Activated naive CD4-positive, alpha-beta T cell treated with anti-CD3 and anti-CD28 coated beads, Interleukin-2, amount 10 ng/mL, durations not matched to agents 7 days and 5 days (primary cell): Measurements from ENCODE around the gene FRAT2.
A peak's percentile ranks its signal among the peaks of the same experiment; 100 is the strongest.

Source experiments
- CTCF ChIA-PET: fragments of 350-600 bp; sonication (Branson Sonifier 250); formaldehyde crosslinking; loops from one replicate; lab custom pipeline; 2021; ENCODE audit warnings: antibody characterized with exemption; lab: Charles Lee
- DNase-seq: peaks from one replicate; pipeline ENCODE4 v3.0.0-alpha.2; 2020
- H3K27ac Mint-ChIP-seq: one replicate; pipeline ENCODE4 v1.8.0; 2021; ENCODE audit warnings: mild to moderate bottlenecking, moderate library complexity, mixed read lengths
- H3K27me3 Mint-ChIP-seq: one replicate; pipeline ENCODE4 v1.8.0; 2021; ENCODE audit warnings: mild to moderate bottlenecking, mixed read lengths
- H3K36me3 Mint-ChIP-seq: one replicate; pipeline ENCODE4 v1.8.0; 2021; ENCODE audit warnings: mixed read lengths
- H3K4me1 Mint-ChIP-seq: one replicate; pipeline ENCODE4 v1.8.0; 2021; ENCODE audit warnings: mixed read lengths
- H3K4me3 Mint-ChIP-seq: one replicate; pipeline ENCODE4 v1.8.0; 2021; ENCODE audit warnings: mild to moderate bottlenecking, moderate library complexity, mixed read lengths
- H3K9me3 Mint-ChIP-seq: one replicate; pipeline ENCODE4 v1.8.0; 2021; ENCODE audit warnings: mixed read lengths

The FRAT2 gene

GRCh38 chr10:97327348-97328294 is 6.9 kb downstream of the FRAT2 start:
- Mint-ChIP-seq H3K36me3 (peaks cover 19% of the 10 kb centered on the region), H3K4me3 (no peak overlapping the region), H3K27me3 (peaks cover 4% of the 10 kb centered on the region), H3K4me1 (peaks cover 54% of the 10 kb centered on the region), H3K27ac (peak overlapping the region; percentile 47), H3K9me3 (no peaks in the 10 kb centered on the region)
- CTCF ChIA-PET, result interaction anchor here (0.6 kb wide), 2 partner anchors 73 to 118 kb away, joined by 3 read pairs; no protein-coding TSS in a partner anchor
- DNase-seq, result no peak

DNA sequence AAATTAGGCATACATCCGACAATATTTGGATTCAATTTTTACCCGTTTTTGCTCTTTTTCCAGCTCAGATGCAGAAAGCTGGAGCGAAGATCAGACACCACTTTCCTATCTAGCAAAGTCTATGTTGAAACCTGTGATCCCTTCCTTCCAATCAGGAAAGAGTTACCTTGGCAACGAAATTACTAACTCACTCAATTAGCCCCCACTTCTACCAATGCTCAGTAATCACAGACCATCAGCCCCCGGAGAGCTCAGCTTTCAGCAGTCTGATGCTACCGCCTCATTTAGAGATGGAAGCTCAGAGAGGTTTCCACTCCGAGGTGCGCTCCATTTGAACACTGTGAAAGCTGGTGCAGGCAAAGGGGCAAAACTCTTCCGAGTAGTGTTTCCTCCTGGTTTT is 8.8 kb downstream of the FRAT2 start:
- Mint-ChIP-seq H3K27ac (no peak overlapping the region), H3K9me3 (no peaks in the 10 kb centered on the region), H3K27me3 (peaks cover 9% of the 10 kb centered on the region), H3K36me3 (peaks cover 14% of the 10 kb centered on the region), H3K4me3 (no peak overlapping the region), H3K4me1 (peaks cover 49% of the 10 kb centered on the region)
- CTCF ChIA-PET, result interaction anchor here (1.0 to 1.2 kb wide), 2 partner anchors 11 to 47 kb away, joined by 3 to 4 read pairs; no protein-coding TSS in a partner anchor
- no peak for DNase-seq

- Mint-ChIP-seq H3K27me3 (peaks cover 14% of the 10 kb centered on the region), H3K9me3 (no peaks in the 10 kb centered on the region), H3K4me3 (no peak overlapping the region), H3K36me3 (peaks cover 5% of the 10 kb centered on the region), H3K27ac (no peak overlapping the region), H3K4me1 (peaks cover 48% of the 10 kb centered on the region)
- CTCF ChIA-PET, result interaction anchor here (0.6 kb wide), 1 partner anchor 26 kb away, joined by 3 read pairs; no protein-coding TSS in a partner anchor
- no peak for DNase-seq
Measured at GRCh38 chr10:97323501-97323900, 11.0 kb downstream of the FRAT2 start.

GRCh38 chr10:97321804-97322190 is 12.7 kb downstream of the FRAT2 start:
- Mint-ChIP-seq H3K9me3 (no peaks in the 10 kb centered on the region), H3K27ac (no peak overlapping the region), H3K4me1 (peaks cover 35% of the 10 kb centered on the region), H3K4me3 (peak overlapping the region; percentile 81), H3K27me3 (peaks cover 17% of the 10 kb centered on the region), H3K36me3 (peaks cover 3% of the 10 kb centered on the region)
- DNase-seq, result no peak
- CTCF ChIA-PET, result interaction anchor here (1.0 to 1.9 kb wide), 2 partner anchors 12 to 43 kb away, joined by 4 to 7 read pairs; partner anchors contain the start of gene FRAT2

DNA sequence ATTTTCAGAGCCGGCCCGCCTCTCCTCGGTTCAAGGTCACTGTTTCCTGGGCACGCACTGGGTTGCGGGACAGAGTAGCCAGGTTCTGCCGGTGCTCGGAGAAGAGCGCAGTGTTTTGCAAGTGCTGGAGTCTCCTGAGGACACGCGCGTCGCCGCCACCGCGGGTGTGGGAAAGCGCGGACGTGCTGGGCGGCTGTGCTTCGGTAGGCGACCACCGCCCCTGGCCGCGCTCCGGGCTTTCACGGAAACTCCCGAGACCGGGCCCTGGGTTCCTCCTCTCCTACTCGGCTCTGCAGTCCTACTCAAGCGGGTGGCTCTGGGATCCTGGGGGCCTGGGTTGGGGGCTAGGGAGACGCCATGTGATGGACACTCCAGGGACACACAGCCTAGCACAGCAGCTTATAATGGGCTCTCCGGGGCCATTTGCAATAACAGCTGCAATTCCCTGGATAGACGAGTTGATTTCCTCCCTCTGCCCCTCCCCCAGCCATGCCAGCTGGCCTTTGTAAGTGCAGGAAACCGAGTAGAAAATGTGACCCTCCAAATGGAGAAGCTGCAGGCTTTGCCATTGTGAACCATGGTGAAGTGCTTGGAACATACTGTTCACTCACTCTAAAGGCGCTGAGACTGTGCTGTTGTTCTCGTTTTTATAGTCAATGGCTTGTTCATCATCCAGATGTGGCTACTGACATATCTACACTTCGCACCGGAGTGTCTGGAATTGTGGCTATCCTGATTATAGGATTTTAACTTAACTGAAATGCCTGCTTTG is 13.3 kb downstream of the FRAT2 start:
- H3K9me3 Mint-ChIP-seq, result no peaks in the 10 kb centered on the region
- peak overlapping the region; percentile 91 for H3K27ac Mint-ChIP-seq
- H3K27me3 Mint-ChIP-seq, result peaks cover 20% of the 10 kb centered on the region
- DNase-seq, result peak; percentile 31
- H3K36me3 Mint-ChIP-seq, result peaks cover 3% of the 10 kb centered on the region
- H3K4me3 Mint-ChIP-seq, result peak overlapping the region; percentile 81
- peaks cover 30% of the 10 kb centered on the region for H3K4me1 Mint-ChIP-seq
- CTCF ChIA-PET, result interaction anchor here (1.0 to 1.9 kb wide), 2 partner anchors 13 to 42 kb away, joined by 4 to 7 read pairs; partner anchors contain the start of gene FRAT2

DNA sequence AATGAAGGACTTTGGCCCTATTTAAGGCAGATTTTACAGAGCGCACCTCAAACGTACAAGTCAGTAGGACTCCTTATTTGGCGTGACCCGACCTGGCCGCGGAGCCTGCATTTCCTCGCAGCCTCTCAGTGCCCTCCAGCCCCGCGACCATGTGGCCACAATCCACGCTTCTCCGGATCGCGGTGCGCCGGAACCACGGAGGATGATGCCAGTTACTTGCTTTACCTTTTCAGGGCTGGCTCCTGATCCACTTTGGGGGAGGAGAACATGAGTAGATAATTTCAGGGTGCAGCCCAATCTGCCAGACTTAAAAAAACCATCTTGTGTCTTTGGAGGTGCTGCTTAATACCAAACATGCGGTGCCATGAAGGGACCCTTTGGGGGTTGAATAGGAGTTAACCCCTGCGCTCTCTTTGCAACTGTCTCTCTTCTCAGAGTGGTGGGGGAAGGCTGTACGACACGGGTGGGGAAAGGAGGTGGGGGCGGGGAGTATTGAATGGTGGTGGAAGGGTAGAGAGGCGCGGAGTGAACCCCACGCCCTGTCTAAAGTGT is 14.0 kb downstream of the FRAT2 start:
- CTCF ChIA-PET, result interaction anchor here (0.9 to 2.6 kb wide), 4 partner anchors 12 to 42 kb away, joined by 3 to 18 read pairs (median 6); no protein-coding TSS in a partner anchor
- H3K4me3 Mint-ChIP-seq, result peak overlapping the region; percentile 81
- peak; percentile 54 for DNase-seq
- peak overlapping the region; percentile 91 for H3K27ac Mint-ChIP-seq
- H3K9me3 Mint-ChIP-seq, result no peaks in the 10 kb centered on the region
- peaks cover 20% of the 10 kb centered on the region for H3K27me3 Mint-ChIP-seq
- peaks cover 27% of the 10 kb centered on the region for H3K4me1 Mint-ChIP-seq
- peaks cover 3% of the 10 kb centered on the region for H3K36me3 Mint-ChIP-seq

- CTCF ChIA-PET, result interaction anchor here (0.9 to 2.6 kb wide), 4 partner anchors 13 to 41 kb away, joined by 3 to 18 read pairs (median 6); no protein-coding TSS in a partner anchor
- Mint-ChIP-seq H3K9me3 (no peaks in the 10 kb centered on the region), H3K4me3 (peak overlapping the region; percentile 81), H3K4me1 (peaks cover 27% of the 10 kb centered on the region), H3K27me3 (peaks cover 20% of the 10 kb centered on the region), H3K36me3 (peaks cover 3% of the 10 kb centered on the region), H3K27ac (peak overlapping the region; percentile 91)
- DNase-seq, result peak; percentile 73
Measured at GRCh38 chr10:97319671-97320479, 14.7 kb downstream of the FRAT2 start.

GRCh38 chr10:97318772-97319651 is 15.5 kb downstream of the FRAT2 start, which contains the start of gene FRAT1:
TSS of gene FRAT1 (plus strand) at chr10:97319271. CDS start at chr10:97319454, 183 bp downstream.
- H3K27me3 Mint-ChIP-seq, result peaks cover 22% of the 10 kb centered on the region
- H3K36me3 Mint-ChIP-seq, result peaks cover 3% of the 10 kb centered on the region
- H3K4me1 Mint-ChIP-seq, result peaks cover 27% of the 10 kb centered on the region
- peak within 1 kb of the TSS; percentile 99 for H3K27ac Mint-ChIP-seq
- H3K9me3 Mint-ChIP-seq, result no peaks in the 10 kb centered on the region
- DNase-seq, result peak; percentile 92
- CTCF ChIA-PET, result interaction anchor here (1.1 to 2.6 kb wide), 2 partner anchors 13 to 37 kb away, joined by 4 to 18 read pairs; no protein-coding TSS in a partner anchor
- H3K4me3 Mint-ChIP-seq, result peak within 1 kb of the TSS; percentile 93

- H3K4me1 Mint-ChIP-seq, result peaks cover 9% of the 10 kb centered on the region
- H3K4me3 Mint-ChIP-seq, result no peak overlapping the region
- no peak overlapping the region for H3K27ac Mint-ChIP-seq
- CTCF ChIA-PET, result interaction anchor here (0.9 to 1.4 kb wide), 2 partner anchors 12 to 36 kb away, joined by 3 read pairs; no protein-coding TSS in a partner anchor
- H3K36me3 Mint-ChIP-seq, result no peaks in the 10 kb centered on the region
- no peak for DNase-seq
- H3K9me3 Mint-ChIP-seq, result no peaks in the 10 kb centered on the region
- peaks cover 22% of the 10 kb centered on the region for H3K27me3 Mint-ChIP-seq
Measured at GRCh38 chr10:97314671-97315070, 19.9 kb downstream of the FRAT2 start.

- Mint-ChIP-seq H3K4me3 (no peak overlapping the region), H3K9me3 (no peaks in the 10 kb centered on the region), H3K36me3 (no peaks in the 10 kb centered on the region), H3K27ac (no peak overlapping the region), H3K27me3 (peaks cover 15% of the 10 kb centered on the region), H3K4me1 (peaks cover under 1% of the 10 kb centered on the region)
- no peak for DNase-seq
- CTCF ChIA-PET, result no interaction called here
Measured at GRCh38 chr10:97312897-97313296, 21.6 kb downstream of the FRAT2 start.

DNA sequence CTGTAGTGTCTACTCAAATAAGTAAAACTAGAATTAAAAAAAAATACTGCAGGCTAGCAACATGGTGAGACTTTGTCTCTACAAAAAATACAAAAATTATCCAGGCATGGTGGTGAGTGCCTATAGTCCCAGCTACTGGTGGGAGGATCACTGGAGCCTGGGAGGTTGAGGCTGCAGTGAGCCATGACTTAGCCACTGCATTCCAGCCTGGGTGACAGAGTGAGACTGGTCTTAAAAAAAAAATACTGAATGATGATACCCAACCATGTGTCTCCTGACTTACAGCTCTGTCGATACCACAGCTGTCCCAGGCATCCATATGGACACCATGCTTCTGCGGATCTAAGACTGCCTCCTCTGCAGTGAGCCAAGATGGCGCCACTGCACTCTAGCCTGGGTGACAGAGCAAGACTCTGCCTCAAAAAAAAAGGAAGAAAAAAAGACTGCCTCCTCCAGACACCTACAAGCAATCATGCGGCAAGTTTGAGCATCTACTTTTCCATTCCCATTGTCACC is 23.4 kb downstream of the FRAT2 start:
- no peak overlapping the region for H3K27ac Mint-ChIP-seq
- DNase-seq, result no peak
- CTCF ChIA-PET, result no interaction called here
- H3K36me3 Mint-ChIP-seq, result no peaks in the 10 kb centered on the region
- H3K4me3 Mint-ChIP-seq, result no peak overlapping the region
- peaks cover 24% of the 10 kb centered on the region for H3K27me3 Mint-ChIP-seq
- H3K4me1 Mint-ChIP-seq, result no peaks in the 10 kb centered on the region
- no peaks in the 10 kb centered on the region for H3K9me3 Mint-ChIP-seq
